H1 (cell line): ENCODE data around the gene PRSS16.

Experiments used
- CTCF ChIP-seq, 3 experiments: IDR thresholded peaks; 1 replicate in 2 of 3; 2 replicates in 1 of 3; pipeline versions ENCODE4 v1.5.1 to v1.6.1; 2011; ENCODE audit warnings: low read length in 3 of 3, mild to moderate bottlenecking in 3 of 3, inconsistent platforms in 2 of 3, low read depth in 1 of 3, moderate library complexity in 1 of 3; ENCODE audit not compliant: insufficient read depth in 1 of 3; ENCODE audit errors: control extremely low read depth in 1 of 3
- PHF8 ChIP-seq: fragments of 200-600 bp; sonication (generic); conservative IDR thresholded peaks from 2 replicates; pipeline ENCODE4 v1.7.1; 2012; ENCODE audit warnings: low read depth, mild to moderate bottlenecking, inconsistent platforms, low read length, moderate library complexity
- POLR2AphosphoS5 ChIP-seq: IDR thresholded peaks from 2 replicates; pipeline ENCODE4 v1.6.1; 2011; ENCODE audit warnings: low read depth, low read length
- RXRA ChIP-seq: IDR thresholded peaks from 2 replicates; pipeline ENCODE4 v1.6.1; 2011; ENCODE audit warnings: low read depth, mild to moderate bottlenecking, low read length, moderate library complexity; ENCODE audit not compliant: insufficient read depth
- SRF ChIP-seq: IDR thresholded peaks from 2 replicates; pipeline ENCODE4 v1.6.1; 2011; ENCODE audit warnings: mild to moderate bottlenecking, low read depth, low read length, moderate library complexity

- no peak for TF ChIP-seq POLR2AphosphoS5
- no peak for TF ChIP-seq RXRA
- no peak for TF ChIP-seq SRF
- no peak for TF ChIP-seq CTCF (IDR thresholded peaks at IDR 0.05; ENCODE audit: control extremely low read depth in 1 of 3, insufficient read depth in 1 of 3, low read depth in 1 of 3, low read length in 3 of 3)
- TF ChIP-seq PHF8, result no peak
These were observed 46.9 kb downstream of the PRSS16 start for GRCh38 chr6:27294409-27294808.
